GM18511 (cell line): ENCODE results near the gene FBXO36.

Experiments
- ATAC-seq: cut with Tn5 transposase; IDR thresholded peaks from one replicate; pipeline ENCODE4 v1.9.1; 2021; ENCODE audit warnings: mild to moderate bottlenecking, moderate library complexity; ENCODE audit not compliant: unreplicated experiment

FBXO36 gene

DNA sequence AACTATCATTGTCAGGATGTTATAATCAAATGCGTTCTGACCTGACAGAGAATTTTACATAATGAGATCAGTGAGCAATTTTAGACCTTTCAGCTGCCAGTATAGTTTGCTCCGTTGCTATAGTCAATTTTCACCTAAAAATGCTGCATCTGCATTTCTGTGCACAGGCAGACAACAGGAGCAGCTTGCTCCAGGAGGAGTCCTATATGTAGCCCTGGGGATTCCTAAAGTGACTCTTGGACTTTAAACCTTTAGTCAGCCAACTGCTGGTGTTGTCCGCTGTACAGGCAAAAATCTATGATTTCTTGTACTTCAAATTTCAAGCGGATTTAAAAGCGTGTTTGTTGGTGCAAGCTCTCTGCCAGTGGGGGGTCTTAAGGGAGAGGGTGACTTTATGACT is 120.7 kb downstream of the FBXO36 start:
- ATAC-seq = no peak

DNA sequence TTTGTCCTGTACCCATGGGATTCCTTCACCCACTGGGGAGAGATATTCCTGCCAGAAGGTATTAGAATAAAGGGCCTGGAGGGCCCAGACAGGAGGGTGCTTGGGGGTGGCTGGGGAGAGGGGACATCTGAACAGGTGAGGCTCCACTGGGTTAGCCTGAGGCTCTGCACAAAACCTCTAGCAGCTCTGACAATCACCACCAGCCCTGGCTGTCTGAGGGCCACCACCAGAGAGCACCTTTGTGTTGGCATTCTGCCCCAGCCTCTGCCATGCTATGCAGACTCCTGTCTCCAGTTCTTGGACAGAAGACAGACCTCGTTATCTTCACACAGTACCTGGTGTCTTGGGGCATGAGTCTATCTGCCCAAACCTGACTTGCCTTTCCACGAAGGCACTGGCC is 121.2 kb downstream of the FBXO36 start:
- no peak for ATAC-seq

DNA sequence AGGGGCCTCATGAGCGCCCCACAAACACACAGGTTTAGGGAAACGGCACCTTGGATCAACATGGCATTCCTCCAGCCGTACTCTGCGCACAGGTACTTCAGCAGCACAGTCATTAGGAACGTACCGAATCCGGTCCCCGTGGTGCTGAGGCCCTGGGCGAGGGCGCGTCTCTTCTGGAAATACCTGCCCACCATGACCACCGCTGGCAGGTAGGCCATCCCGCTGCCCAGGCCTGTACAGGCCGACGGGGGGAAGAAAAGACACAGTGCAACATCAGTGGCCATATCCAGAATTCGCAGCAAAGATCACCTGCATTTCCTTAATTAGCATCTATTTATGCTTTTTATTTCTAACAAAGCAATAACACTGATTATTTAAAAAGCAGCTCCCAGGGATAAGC is 124.2 kb downstream of the FBXO36 start:
- ATAC-seq = no peak

DNA sequence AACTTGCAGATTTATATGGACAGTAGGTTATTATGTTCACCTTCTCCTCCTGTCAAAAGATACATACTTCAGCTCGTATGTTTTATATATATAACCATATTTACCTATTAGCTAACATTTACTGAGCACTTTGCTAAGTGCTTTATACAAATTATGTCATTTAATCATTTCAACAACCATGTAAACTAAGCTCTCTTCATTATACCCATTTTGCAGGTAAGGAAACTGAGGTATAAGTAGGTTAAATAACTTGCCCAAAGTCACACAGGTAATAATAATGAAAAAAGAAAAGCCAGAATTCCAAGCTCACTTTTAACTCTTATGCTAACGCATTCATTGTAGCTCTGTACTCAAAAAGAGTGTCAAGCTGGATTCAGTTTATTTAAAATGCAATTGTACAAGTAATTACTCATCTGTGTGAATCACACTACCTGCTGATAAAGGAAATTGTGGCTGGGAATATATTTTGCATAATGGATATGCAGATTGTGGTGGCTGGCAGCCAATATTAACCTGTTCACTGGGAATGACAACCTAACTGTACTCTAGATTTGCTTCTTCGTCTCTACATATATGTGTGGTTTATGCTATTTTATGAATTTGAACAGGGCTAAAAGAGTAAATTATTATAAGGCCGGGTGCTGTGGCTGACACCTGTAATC is 125.8 kb downstream of the FBXO36 start:
- ATAC-seq = no peak

DNA sequence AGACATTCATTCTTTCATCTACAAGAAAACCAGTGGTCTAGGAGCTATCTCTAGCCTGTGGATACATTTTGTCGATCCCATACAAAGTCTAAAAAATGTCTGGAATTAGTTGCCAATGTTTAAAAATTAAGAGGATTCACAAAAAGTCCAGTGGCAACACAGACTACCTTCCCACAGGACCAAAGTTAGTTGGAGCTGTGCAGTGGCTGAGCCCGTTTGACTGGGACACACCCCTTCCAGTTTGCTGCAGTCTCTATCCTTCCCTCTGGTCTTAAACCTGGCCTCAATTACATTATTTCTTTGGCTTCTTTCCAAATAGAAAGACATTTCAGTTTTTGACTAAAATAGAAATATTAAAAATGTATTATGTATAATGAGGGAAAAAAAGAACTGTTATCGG is 127.8 kb downstream of the FBXO36 start:
- ATAC-seq = no peak

DNA sequence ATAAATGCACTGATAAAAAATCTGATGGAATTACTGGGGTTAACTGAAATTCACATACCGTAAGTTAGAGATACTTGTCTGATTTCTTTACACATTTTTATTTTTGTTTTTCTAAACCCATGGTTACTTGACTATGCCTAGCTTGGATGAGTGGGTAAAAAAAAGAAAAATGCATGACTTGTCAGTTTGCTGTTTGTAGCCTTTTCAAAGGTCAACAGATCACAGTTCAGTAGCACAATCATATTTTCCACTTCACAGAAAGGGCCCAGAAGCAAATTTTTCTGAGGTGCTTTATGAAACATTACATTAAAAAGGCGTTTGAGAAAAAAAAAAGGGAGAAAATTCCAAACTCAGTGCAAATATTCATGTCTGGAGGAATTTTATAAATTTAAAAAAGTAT is 130.0 kb downstream of the FBXO36 start:
- ATAC-seq = no peak

DNA sequence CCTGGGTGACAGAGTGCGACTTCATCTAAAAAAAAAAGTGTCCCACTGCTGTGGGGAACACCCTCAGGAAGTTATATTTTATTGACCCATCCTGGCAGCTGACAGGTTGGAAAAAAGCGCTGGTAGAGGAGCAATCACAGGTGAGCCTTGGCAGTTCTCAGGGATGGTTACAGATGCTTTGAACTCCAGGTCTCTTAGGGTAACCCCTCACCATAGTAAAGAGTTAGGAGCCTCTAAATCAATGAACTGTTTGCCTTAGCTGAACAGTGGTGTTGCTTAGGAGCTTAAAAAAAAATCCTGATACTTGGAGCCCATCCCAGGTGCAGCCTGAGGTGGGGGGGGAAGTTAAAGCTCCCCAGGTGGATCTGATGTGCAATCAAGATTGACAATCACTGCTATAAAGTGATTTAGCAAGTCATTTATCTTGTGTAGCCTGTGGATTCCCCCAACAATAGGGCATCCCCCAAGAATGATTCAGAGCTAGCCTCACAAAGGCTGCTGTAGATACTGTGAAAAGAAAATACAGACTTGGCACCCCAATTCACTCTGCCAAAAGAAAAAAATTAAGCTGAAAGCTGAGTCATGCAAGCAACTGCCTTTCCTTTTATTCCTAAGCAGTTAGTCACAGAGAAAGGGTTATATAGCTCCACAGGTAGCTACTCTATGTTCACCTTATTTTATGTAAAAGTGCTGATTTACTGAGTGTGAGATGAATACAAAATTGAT is 131.6 kb downstream of the FBXO36 start:
- no peak for ATAC-seq

DNA sequence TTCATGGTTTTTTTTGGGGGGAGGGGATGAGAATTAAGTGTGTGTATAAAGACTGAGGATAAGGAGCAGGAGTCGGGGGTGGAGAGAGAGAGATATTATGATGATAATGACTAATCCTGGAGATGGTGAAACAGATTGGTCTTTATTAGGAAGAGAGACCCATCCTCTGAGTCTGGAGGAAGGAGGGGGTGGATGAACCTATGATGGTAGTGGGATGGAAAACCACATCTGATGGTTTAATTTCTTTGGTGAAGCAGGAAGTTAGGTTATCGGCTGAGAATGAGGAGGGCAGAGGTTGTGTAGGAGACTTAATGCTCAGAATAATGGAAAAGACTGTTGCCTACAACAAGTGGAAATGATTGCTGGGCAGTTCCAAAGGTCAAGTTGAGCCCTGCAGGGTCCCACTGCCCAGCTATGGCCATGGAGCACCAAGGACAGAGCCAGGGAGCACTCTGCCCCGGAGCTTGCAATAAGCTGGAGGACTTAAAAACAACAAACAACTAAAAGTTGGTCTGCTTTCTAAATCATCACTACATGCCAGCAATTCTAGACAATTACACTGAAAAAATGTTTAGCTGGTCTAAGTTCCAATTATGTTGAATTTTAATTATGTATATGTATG is 138.5 kb downstream of the FBXO36 start:
- no peak for ATAC-seq
